Stomach smooth muscle (tissue), 2 donors: ENCODE results near the gene TRAPPC8.

Experiments
- H3K27ac ChIP-seq: one replicate; pipeline ENCODE4 v1.7.0; 2013; ENCODE audit warnings: mild to moderate bottlenecking, low read length, inconsistent platforms
- H3K27me3 ChIP-seq, 2 donors: one replicate each; pipeline ENCODE4 v1.7.0; 2013; ENCODE audit warnings: low read length in 2 of 2; ENCODE audit not compliant: insufficient read depth in 2 of 2, control insufficient read depth in 1 of 2
- H3K36me3 ChIP-seq, 2 donors: one replicate each; pipeline ENCODE4 v1.7.0; 2013; ENCODE audit warnings: low read length in 2 of 2; ENCODE audit not compliant: control insufficient read depth in 2 of 2, insufficient read depth in 2 of 2
- H3K4me1 ChIP-seq: one replicate; pipeline ENCODE4 v1.7.0; 2013; ENCODE audit warnings: low read length; ENCODE audit not compliant: control insufficient read depth, insufficient read depth
- H3K4me3 ChIP-seq, 2 donors: one replicate each; pipeline ENCODE4 v1.7.0; 2013; ENCODE audit warnings: low read length in 2 of 2
- H3K9ac ChIP-seq, 2 donors: one replicate each; pipeline ENCODE4 v1.7.0; 2013; ENCODE audit warnings: low read length in 2 of 2, mild to moderate bottlenecking in 1 of 2
- H3K9me3 ChIP-seq, 2 donors: one replicate each; pipeline ENCODE4 v1.7.0; 2013; ENCODE audit warnings: low read length in 2 of 2; ENCODE audit not compliant: control insufficient read depth in 2 of 2
- donor health status: healthy.
- donor health status: Pancreatic carcinoma.

Gene TRAPPC8

GRCh38 chr18:31793531-31793930, 149.4 kb downstream of the TRAPPC8 start:
- Histone ChIP-seq H3K9me3 (no peaks in the 10 kb centered on the region), H3K4me1 (no peaks in the 10 kb centered on the region), H3K27me3 (no peaks in the 10 kb centered on the region), H3K9ac (no peak overlapping the region), H3K27ac (no peak overlapping the region), H3K4me3 (no peak overlapping the region), H3K36me3 (no peaks in the 10 kb centered on the region)

GRCh38 chr18:31792580-31792911, 150.4 kb downstream of the TRAPPC8 start:
- Histone ChIP-seq H3K9me3 (no peaks in the 10 kb centered on the region), H3K9ac (no peak overlapping the region), H3K4me1 (no peaks in the 10 kb centered on the region), H3K36me3 (no peaks in the 10 kb centered on the region), H3K27ac (no peak overlapping the region), H3K4me3 (no peak overlapping the region), H3K27me3 (no peaks in the 10 kb centered on the region)

- Histone ChIP-seq H3K36me3 (no peaks in the 10 kb centered on the region), H3K27me3 (no peaks in the 10 kb centered on the region), H3K27ac (no peak overlapping the region), H3K9me3 (no peaks in the 10 kb centered on the region), H3K9ac (no peak overlapping the region), H3K4me3 (no peak overlapping the region), H3K4me1 (no peaks in the 10 kb centered on the region)
These were observed 150.9 kb downstream of the TRAPPC8 start for GRCh38 chr18:31791817-31792579.

GRCh38 chr18:31789409-31789808, 153.5 kb downstream of the TRAPPC8 start:
- Histone ChIP-seq H3K27me3 (no peaks in the 10 kb centered on the region), H3K36me3 (no peaks in the 10 kb centered on the region), H3K4me3 (no peak overlapping the region), H3K4me1 (no peaks in the 10 kb centered on the region), H3K9ac (no peak overlapping the region), H3K9me3 (no peaks in the 10 kb centered on the region), H3K27ac (no peak overlapping the region)

GRCh38 chr18:31783059-31783458, 159.9 kb downstream of the TRAPPC8 start:
- H3K36me3 ChIP-seq: no peaks in the 10 kb centered on the region
- H3K9me3 ChIP-seq: peaks cover 3 to 4% of the 10 kb centered on the region in 2 donors
- H3K4me1 ChIP-seq: no peaks in the 10 kb centered on the region
- H3K27me3 ChIP-seq: no peaks in the 10 kb centered on the region
- H3K4me3 ChIP-seq: no peak overlapping the region
- no peak overlapping the region for H3K9ac ChIP-seq
- no peak overlapping the region for H3K27ac ChIP-seq
